RKO (cell line): ENCODE data around the gene TRIB2.

Experiments used
- DNase-seq: peaks from one replicate; pipeline ENCODE4 v3.0.0-alpha.2; 2016; ENCODE audit warnings: low spot score

TRIB2 gene

GRCh38 chr2:12700989-12701388 is 15.7 kb upstream of the TRIB2 start:
- no peak for DNase-seq

GRCh38 chr2:12701786-12702167 is 15.0 kb upstream of the TRIB2 start:
- DNase-seq: no peak

GRCh38 chr2:12702168-12703121 is 14.3 kb upstream of the TRIB2 start:
- peak; percentile 26 for DNase-seq

GRCh38 chr2:12704378-12704777 is 12.4 kb upstream of the TRIB2 start:
- DNase-seq: no peak

- DNase-seq: no peak
These were observed 11.5 kb upstream of the TRIB2 start for GRCh38 chr2:12705230-12705629.

GRCh38 chr2:12705742-12706141 is 11.0 kb upstream of the TRIB2 start:
- no peak for DNase-seq

GRCh38 chr2:12708508-12709206 is 8.1 kb upstream of the TRIB2 start:
- DNase-seq: no peak

GRCh38 chr2:12709207-12709522 is 7.6 kb upstream of the TRIB2 start:
- no peak for DNase-seq

- DNase-seq: no peak
These were observed 6.4 kb upstream of the TRIB2 start for GRCh38 chr2:12710301-12710700.

- no peak for DNase-seq
These were observed 5.4 kb upstream of the TRIB2 start for GRCh38 chr2:12711339-12711738.

GRCh38 chr2:12712881-12713280 is 3.9 kb upstream of the TRIB2 start:
- DNase-seq: no peak

GRCh38 chr2:12714391-12715221 is 2.1 kb upstream of the TRIB2 start:
- no peak for DNase-seq

GRCh38 chr2:12715258-12716031 is 1.3 kb upstream of the TRIB2 start:
- no peak for DNase-seq

GRCh38 chr2:12716032-12716281 is 779 bp upstream of the TRIB2 start:
- DNase-seq: peak; percentile 59

- peak; percentile 45 for DNase-seq
These were observed 667 bp downstream of the TRIB2 start for GRCh38 chr2:12717191-12718014.

GRCh38 chr2:12718015-12718671 is 1.4 kb downstream of the TRIB2 start:
- DNase-seq: no peak

GRCh38 chr2:12718711-12719399 is 2.1 kb downstream of the TRIB2 start:
- DNase-seq: no peak

- DNase-seq: no peak
These were observed 2.9 kb downstream of the TRIB2 start for GRCh38 chr2:12719400-12720277.

- DNase-seq: no peak
These were observed 3.5 kb downstream of the TRIB2 start for GRCh38 chr2:12720278-12720620.
